B cell (primary cell): ENCODE measurements around the gene TBCA. TPM values are rescaled to one million over a fixed set of nuclear protein-coding genes. Genes with fewer than 3 reads are reported as not detected.
A peak's percentile ranks its signal among the peaks of the same experiment; 100 is the strongest.

Source experiments
- ATAC-seq: fragments of 200-7000 bp; cut with Tn5 transposase; one replicate; pipeline ENCODE4 v1.10.0; 2021; ENCODE audit warnings: low read depth, mild to moderate bottlenecking, moderate number of reproducible peaks, moderate library complexity
- CTCF ChIA-PET: fragments of 350-600 bp; sonication (Branson Sonifier 250); formaldehyde crosslinking; loops from one replicate; lab custom pipeline; 2021; ENCODE audit warnings: antibody characterized with exemption, inconsistent platforms; lab: Charles Lee
- POLR2A ChIA-PET: fragments of 350-600 bp; sonication (Branson Sonifier 250); formaldehyde crosslinking; loops from one replicate; lab custom pipeline; 2021; ENCODE audit warnings: antibody characterized with exemption; lab: Charles Lee
- DNase-seq: peaks from one replicate; pipeline ENCODE4 v3.0.0; 2013
- H2AFZ ChIP-seq: 2 replicates; pipeline ENCODE4 v1.6.1; 2012; ENCODE audit warnings: mild to moderate bottlenecking, low read depth, low read length; ENCODE audit not compliant: insufficient read depth, poor library complexity, severe bottlenecking
- H3K27ac ChIP-seq, 2 donors: 1 replicate in 1 of 2; 2 replicates in 1 of 2; pipeline ENCODE4 v1.5.1; 2012 to 2013; ENCODE audit warnings: low read length in 2 of 2, mild to moderate bottlenecking in 2 of 2, moderate library complexity in 1 of 2
- H3K27me3 ChIP-seq, 4 experiments: fragments of 200-600 bp in 1 of 4; sonication (generic) in 1 of 4; replicated peaks in 1 of 4; 1 replicate in 2 of 4; 2 replicates in 2 of 4; pipeline versions ENCODE4 v1.6.1 to v1.7.0; 2013 to 2016; ENCODE audit warnings: low read length in 3 of 4, mild to moderate bottlenecking in 2 of 4, mixed read lengths in 1 of 4, moderate library complexity in 1 of 4; ENCODE audit not compliant: insufficient read depth in 4 of 4, control insufficient read depth in 3 of 4; ENCODE audit errors: control extremely low read depth in 1 of 4
- H3K36me3 ChIP-seq, 2 experiments: replicated peaks in 1 of 2; 1 replicate in 1 of 2; 2 replicates in 1 of 2; pipeline versions ENCODE4 v1.6.1 to v1.7.1; 2013; ENCODE audit warnings: low read length in 1 of 2; ENCODE audit not compliant: insufficient read depth in 2 of 2, control insufficient read depth in 1 of 2; ENCODE audit errors: control extremely low read depth in 1 of 2, extremely low read depth in 1 of 2
- H3K4me1 ChIP-seq, 2 donors: fragments of 200-600 bp in 1 of 2; sonication (generic) in 1 of 2; 1 replicate in 1 of 2; 2 replicates in 1 of 2; pipeline versions ENCODE4 v1.5.1 to v1.6.1; 2013 to 2017; ENCODE audit warnings: low read length in 2 of 2; ENCODE audit not compliant: control insufficient read depth in 2 of 2, insufficient read depth in 2 of 2
- H3K4me2 ChIP-seq: replicated peaks from 2 replicates; pipeline ENCODE3; 2012; ENCODE audit warnings: mild to moderate bottlenecking, low read depth, low read length; ENCODE audit not compliant: poor library complexity, severe bottlenecking
- H3K4me3 ChIP-seq, 5 experiments: fragments of 200-600 bp in 1 of 5; sonication (generic) in 1 of 5; 1 replicate in 3 of 5; 2 replicates in 2 of 5; pipeline versions ENCODE4 v1.5.1 to v1.7.0; 2011 to 2016; ENCODE audit warnings: low read length in 4 of 5, mild to moderate bottlenecking in 4 of 5, low read depth in 2 of 5, control low read depth in 1 of 5, moderate library complexity in 1 of 5; ENCODE audit not compliant: insufficient read depth in 1 of 5; ENCODE audit errors: control extremely low read depth in 1 of 5, extremely low read depth in 1 of 5
- H3K79me2 ChIP-seq: fragments of 200-600 bp; sonication (generic); one replicate; pipeline ENCODE4 v1.6.0; 2016; ENCODE audit warnings: low read length; ENCODE audit not compliant: control insufficient read depth, insufficient read depth
- H3K9ac ChIP-seq: fragments of 200-600 bp; sonication (generic); 2 replicates; pipeline ENCODE4 v1.6.1; 2017; ENCODE audit warnings: mild to moderate bottlenecking, low read length, moderate library complexity
- H3K9me3 ChIP-seq, 3 donors: one replicate each; pipeline versions ENCODE4 v1.6.1 to v1.7.1; 2013; ENCODE audit warnings: low read length in 2 of 3; ENCODE audit not compliant: control insufficient read depth in 2 of 3, insufficient read depth in 1 of 3; ENCODE audit errors: control extremely low read depth in 1 of 3
- H4K20me1 ChIP-seq: 2 replicates; pipeline ENCODE4 v1.6.0; 2012; ENCODE audit warnings: mild to moderate bottlenecking, low read length; ENCODE audit not compliant: insufficient read depth, control insufficient read depth, poor library complexity, severe bottlenecking
- H3K27ac Mint-ChIP-seq: one replicate; pipeline ENCODE4 v1.8.0; 2021; ENCODE audit warnings: mixed read lengths
- H3K27me3 Mint-ChIP-seq: one replicate; pipeline ENCODE4 v1.8.0; 2021; ENCODE audit warnings: mixed read lengths
- H3K4me1 Mint-ChIP-seq: one replicate; pipeline ENCODE4 v1.8.0; 2021; ENCODE audit warnings: mixed read lengths
- H3K4me3 Mint-ChIP-seq: one replicate; pipeline ENCODE4 v1.8.0; 2021; ENCODE audit warnings: mixed read lengths
- H3K9me3 Mint-ChIP-seq: one replicate; pipeline ENCODE4 v1.8.0; 2022; ENCODE audit warnings: mixed read lengths; ENCODE audit not compliant: insufficient read depth
- CTCF ChIP-seq: fragments of 200-600 bp; IDR thresholded peaks from one replicate; pipeline ENCODE4 v1.8.0; 2022; ENCODE audit warnings: antibody characterized with exemption, mild to moderate bottlenecking
- EZH2 ChIP-seq: IDR thresholded peaks from 2 replicates; pipeline ENCODE4 v1.6.1; 2012; ENCODE audit warnings: borderline replicate concordance, low read depth, mild to moderate bottlenecking, moderate library complexity, low read length; ENCODE audit not compliant: insufficient read depth, poor library complexity, severe bottlenecking
- WGBS: methylation state at CpG from one replicate; pipeline ENCODE4 v1.1.5; 2013; ENCODE audit warnings: missing lambda C conversion rate; ENCODE audit not compliant: insufficient coverage; 5-methylcytosine and 5-hydroxymethylcytosine counted together
- intact Hi-C: fragments of 100-400 bp; cut with micrococcal nuclease; formaldehyde crosslinking; loops from one replicate; pipeline ENCODE4 v1.10.0; 2022
- polyA plus RNA-seq: library from polyadenylated mRNA; depleted of rRNA; stranded (reverse); fragments of >200 nt; gene quantifications from 2 replicates; pipeline ENCODE4 v1.2.3, GENCODE V29; 2012
- total RNA-seq, 2 donors: library from RNA; stranded (reverse); fragments of 120-200 nt in 1 of 2; gene quantifications; 1 replicate in 1 of 2; 2 replicates in 1 of 2; pipeline versions ENCODE4 v1.2.3 to v1.2.4, GENCODE V29; 2013 to 2022

TBCA gene
- total and polyA plus RNA-seq, 2 donors (not counting 1 experiment from before 2014, with no cell fraction given), result 22.3 to 110 TPM

- ChIA-PET CTCF (interaction anchor here (1.2 to 1.3 kb wide), 2 partner anchors 10 to 26 kb away, joined by 3 to 4 read pairs; no protein-coding TSS in a partner anchor), POLR2A (no interaction called here)
- H4K20me1 ChIP-seq, result peaks cover 7% of the 10 kb centered on the region
- H3K79me2 ChIP-seq, result peaks cover 38% of the 10 kb centered on the region
- peak; percentile 29 for DNase-seq
- peak overlapping the region; percentile 73 for H3K27ac Mint-ChIP-seq
- H3K9ac ChIP-seq, result no peak overlapping the region
- peaks cover 12 to 16% of the 10 kb centered on the region in 2 donors for H3K4me1 ChIP-seq
- TF ChIP-seq EZH2 (no peak), CTCF (no peak)
- no peak overlapping the region for H3K4me3 ChIP-seq
- H3K9me3 ChIP-seq, result no peaks in the 10 kb centered on the region
- H3K27me3 ChIP-seq, result no peaks in the 10 kb centered on the region
- H3K27me3 Mint-ChIP-seq, result no peaks in the 10 kb centered on the region
- H3K4me3 Mint-ChIP-seq, result peak overlapping the region; percentile 76
- peak overlapping the region in 1 of 2 donors; percentile 49 for H3K27ac ChIP-seq
- no peak overlapping the region for H2AFZ ChIP-seq
- intact Hi-C loops, result no loop called here
- WGBS, result 21% methylated on average over 2 of the region's 6 CpGs
- H3K4me2 ChIP-seq, result peak overlapping the region; percentile 49
- peaks cover 0 to 2% of the 10 kb centered on the region in 2 experiments for H3K36me3 ChIP-seq
- peaks cover 35% of the 10 kb centered on the region for H3K4me1 Mint-ChIP-seq
- H3K9me3 Mint-ChIP-seq, result no peaks in the 10 kb centered on the region
- peak; percentile 33 for ATAC-seq
These were observed 57.1 kb downstream of the TBCA start for GRCh38 chr5:77718934-77719610.

- Histone ChIP-seq H3K9me3 (no peaks in the 10 kb centered on the region), H3K36me3 (peaks cover 5 to 29% of the 10 kb centered on the region in 2 experiments), H3K27me3 (no peaks in the 10 kb centered on the region), H3K9ac (no peak overlapping the region), H4K20me1 (peaks cover 7% of the 10 kb centered on the region), H3K79me2 (peaks cover 22% of the 10 kb centered on the region), H3K27ac (no peak overlapping the region), H2AFZ (no peak overlapping the region), H3K4me1 (peaks cover 0 to 4% of the 10 kb centered on the region in 2 donors), H3K4me3 (no peak overlapping the region), H3K4me2 (no peak overlapping the region)
- H3K27ac Mint-ChIP-seq, result no peak overlapping the region
- intact Hi-C loops, result no loop called here
- H3K9me3 Mint-ChIP-seq, result no peaks in the 10 kb centered on the region
- peaks cover 8% of the 10 kb centered on the region for H3K4me1 Mint-ChIP-seq
- H3K27me3 Mint-ChIP-seq, result no peaks in the 10 kb centered on the region
- DNase-seq (no peak), ATAC-seq (no peak)
- TF ChIP-seq CTCF (no peak), EZH2 (no peak)
- H3K4me3 Mint-ChIP-seq, result no peak overlapping the region
- ChIA-PET CTCF (no interaction called here), POLR2A (no interaction called here)
These were observed 66.0 kb downstream of the TBCA start for GRCh38 chr5:77709993-77710685.
